ENCODE results near the gene CYSTM1.

DNA sequence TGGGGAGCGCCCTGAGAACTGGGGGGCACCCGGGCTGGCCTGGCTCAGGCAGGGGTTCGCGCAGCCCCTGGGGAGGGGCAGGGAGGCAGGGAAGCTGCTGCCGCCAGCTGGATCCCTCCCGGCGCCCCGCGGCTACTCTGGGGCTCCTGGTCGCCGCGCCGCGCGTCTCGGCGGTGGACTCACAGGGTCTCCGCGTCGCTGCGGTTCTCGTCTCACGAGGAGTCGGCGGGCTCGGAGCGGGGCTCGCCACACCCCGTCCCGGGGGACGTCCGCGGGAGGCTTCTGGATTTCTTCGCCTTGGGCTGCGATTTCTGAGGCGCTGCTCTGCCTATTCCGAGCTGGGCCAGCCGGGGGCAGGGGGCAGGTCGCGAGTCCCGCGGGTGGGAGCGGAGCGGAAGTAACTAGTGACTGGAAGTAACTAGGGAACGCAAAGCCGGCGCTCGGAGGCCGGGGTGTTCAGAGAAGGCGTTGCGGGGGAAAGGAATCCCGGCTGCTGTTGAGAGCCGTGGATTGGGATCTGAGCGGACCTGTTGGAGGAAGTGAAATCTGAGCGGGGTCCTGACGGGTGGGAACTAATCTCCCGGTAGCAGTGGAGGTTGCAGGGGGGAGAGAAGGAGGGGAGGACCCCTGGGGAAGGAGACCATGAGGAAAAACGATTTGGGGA lies 511 bp downstream of the CYSTM1 start:
- TF ChIP-seq, protein P1, sequence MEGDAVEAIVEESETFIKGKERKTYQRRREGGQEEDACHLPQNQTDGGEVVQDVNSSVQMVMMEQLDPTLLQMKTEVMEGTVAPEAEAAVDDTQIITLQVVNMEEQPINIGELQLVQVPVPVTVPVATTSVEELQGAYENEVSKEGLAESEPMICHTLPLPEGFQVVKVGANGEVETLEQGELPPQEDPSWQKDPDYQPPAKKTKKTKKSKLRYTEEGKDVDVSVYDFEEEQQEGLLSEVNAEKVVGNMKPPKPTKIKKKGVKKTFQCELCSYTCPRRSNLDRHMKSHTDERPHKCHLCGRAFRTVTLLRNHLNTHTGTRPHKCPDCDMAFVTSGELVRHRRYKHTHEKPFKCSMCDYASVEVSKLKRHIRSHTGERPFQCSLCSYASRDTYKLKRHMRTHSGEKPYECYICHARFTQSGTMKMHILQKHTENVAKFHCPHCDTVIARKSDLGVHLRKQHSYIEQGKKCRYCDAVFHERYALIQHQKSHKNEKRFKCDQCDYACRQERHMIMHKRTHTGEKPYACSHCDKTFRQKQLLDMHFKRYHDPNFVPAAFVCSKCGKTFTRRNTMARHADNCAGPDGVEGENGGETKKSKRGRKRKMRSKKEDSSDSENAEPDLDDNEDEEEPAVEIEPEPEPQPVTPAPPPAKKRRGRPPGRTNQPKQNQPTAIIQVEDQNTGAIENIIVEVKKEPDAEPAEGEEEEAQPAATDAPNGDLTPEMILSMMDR (IDR thresholded peaks at IDR 0.05; ENCODE audit: borderline replicate concordance, extremely low read depth, low read length, poor library complexity, severe bottlenecking) = peak; percentile 46
- no peak for TF ChIP-seq EZH2 (IDR thresholded peaks at IDR 0.05; ENCODE audit: borderline replicate concordance, low read depth, low read length, severe bottlenecking)
